ENCODE results near the gene CTNNBIP1. TPM values are rescaled to one million over a fixed set of nuclear protein-coding genes. Genes with fewer than 3 reads are reported as not detected.
A peak's percentile ranks its signal among the peaks of the same experiment; 100 is the strongest.

The CTNNBIP1 gene
- total and polyA plus RNA-seq, 2 of the 8 experiments (the other 6 are each of a cell fraction or from before 2014, with no cell fraction given): 40.9 to 46.6 TPM

DNA sequence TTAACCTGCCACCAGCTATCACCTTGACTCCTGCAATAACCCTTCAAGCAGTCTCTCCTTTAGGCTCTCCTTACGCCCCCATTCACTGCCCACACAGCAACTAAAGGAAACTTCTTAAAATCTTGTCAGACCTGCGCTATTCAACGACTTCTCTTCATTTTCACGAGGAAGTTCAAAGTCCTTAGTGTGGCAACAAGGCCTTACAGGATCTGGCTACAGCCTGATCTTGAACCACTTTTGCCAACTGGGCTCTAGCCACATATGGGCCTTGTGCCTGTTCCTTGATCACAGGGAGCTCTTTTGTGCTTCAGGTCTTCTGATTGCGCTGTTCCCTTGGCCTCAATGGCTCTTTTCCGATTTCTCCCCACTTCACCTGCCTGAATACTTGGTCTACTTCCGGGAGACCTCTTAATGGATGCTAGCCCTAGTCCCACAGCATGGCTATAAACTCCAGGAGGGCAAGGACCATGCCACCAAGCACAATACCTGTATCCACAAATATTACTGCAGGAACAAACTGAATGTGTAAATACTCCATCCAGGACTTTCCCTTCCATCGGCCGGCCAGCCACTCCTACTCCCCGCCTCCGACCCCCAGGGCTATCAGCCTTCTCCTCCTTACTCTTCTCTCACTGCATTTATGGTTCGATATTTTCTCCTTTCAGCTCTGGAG is 2.3 kb upstream of the CTNNBIP1 start:
- POLR2A ChIA-PET (ENCODE audit: partially characterized antibody): interaction anchor here (0.6 kb wide), 1 partner anchor 11 kb away, joined by 3 read pairs; no protein-coding TSS in a partner anchor
- H3K9me3 ChIP-seq (ENCODE audit: insufficient read depth in 2 of 2, low read depth in 1 of 2, low read length in 1 of 2): no peaks in the 10 kb centered on the region
- H4K20me1 ChIP-seq (replicated peaks in 1 of 2; ENCODE audit: control insufficient read depth in 1 of 2, insufficient read depth in 2 of 2, low read length in 2 of 2): peaks cover 0 to 2% of the 10 kb centered on the region in 2 experiments
- no peak for FAIRE-seq
- H3K18ac ChIP-seq (ENCODE audit: extremely low read depth, low read length): no peak overlapping the region; the same call in 1 of the 2 replicates
- no peak overlapping the region for H2AFZ ChIP-seq (ENCODE audit: low read length)
- WGBS, 2 experiments (ENCODE audit: extremely low coverage in 1 of 2, insufficient coverage in 1 of 2, insufficient read length in 1 of 2, insufficient replicate concordance in 2 of 2, low coverage in 1 of 2, low lambda C conversion rate in 2 of 2, missing lambda C conversion rate in 1 of 2): 86% methylated on average over 12 of the region's 12 CpGs; no CpG with 5 or more reads in 1 of the 2 experiments
- no peak overlapping the region; the same call in 1 of the 2 replicates for H4K8ac ChIP-seq (ENCODE audit: extremely low read depth, insufficient read depth, low read length)
- no peak overlapping the region for H3K23ac ChIP-seq (ENCODE audit: insufficient read length)
- no peak overlapping the region for H3K14ac ChIP-seq (ENCODE audit: insufficient read length)
- peak overlapping the region; percentile 10 for H4K5ac ChIP-seq (ENCODE audit: insufficient read length, low read depth, low read length)
- H3K4ac ChIP-seq (replicated peaks; ENCODE audit: insufficient read length, low read depth, low read length): no peak overlapping the region
- no peak overlapping the region for H3K4me3 ChIP-seq (ENCODE audit: extremely low read depth in 1 of 4, insufficient read depth in 2 of 4, low read depth in 3 of 4, low read length in 4 of 4)
- peaks cover 7 to 11% of the 10 kb centered on the region in 2 experiments; a peak in 2 of 4 replicates for H3K79me2 ChIP-seq (ENCODE audit: control insufficient read depth in 1 of 2, insufficient read depth in 2 of 2, low read length in 2 of 2)
- peaks cover 2 to 6% (median 4%) of the 10 kb centered on the region in 4 experiments; a peak in 4 of 7 replicates for H3K4me1 ChIP-seq (replicated peaks in 1 of 4; ENCODE audit: control insufficient read depth in 3 of 4, insufficient read depth in 4 of 4, low read length in 3 of 4)
- DNase-seq (ENCODE audit: low read depth in 1 of 2, low spot score in 2 of 2): no peak
- no peak overlapping the region for H2BK12ac ChIP-seq (ENCODE audit: low read depth, low read length)
- CTCF ChIA-PET (ENCODE audit: partially characterized antibody): interaction anchor here (0.8 to 0.9 kb wide), 2 partner anchors 35 to 41 kb away, joined by 3 to 4 read pairs; no protein-coding TSS in a partner anchor
- no peak overlapping the region for H3K4me2 ChIP-seq (ENCODE audit: insufficient read depth in 1 of 2, low read depth in 2 of 2, low read length in 2 of 2)
- H2AK5ac ChIP-seq (ENCODE audit: low read depth, low read length): 0 out of 2 replicates have a peak overlapping the region, but pooled peaks have one; percentile 1
- H3K56ac ChIP-seq (replicated peaks; ENCODE audit: insufficient read length, low read depth, low read length): no peak overlapping the region
- no peak overlapping the region for H3K9ac ChIP-seq (replicated peaks in 1 of 4; ENCODE audit: extremely low read depth in 1 of 4, low read depth in 3 of 4, low read length in 3 of 4)
- H2BK120ac ChIP-seq (replicated peaks; ENCODE audit: low read depth, low read length): no peak overlapping the region
- 0 out of 2 replicates have a peak overlapping the region, but pooled peaks have one; percentile 18 for H2BK15ac ChIP-seq (ENCODE audit: low read length)
- no peak overlapping the region for H2BK20ac ChIP-seq (ENCODE audit: low read length)
- no peaks in the 10 kb centered on the region for H3K27me3 ChIP-seq (replicated peaks in 1 of 4; ENCODE audit: control insufficient read depth in 3 of 4, extremely low read depth in 1 of 4, insufficient read depth in 3 of 4, low read length in 3 of 4)
- H2BK5ac ChIP-seq (ENCODE audit: low read depth, low read length): no peak overlapping the region; the same call in 1 of the 2 replicates
- no peaks in the 10 kb centered on the region for H3K36me3 ChIP-seq (ENCODE audit: control insufficient read depth in 2 of 4, insufficient read depth in 4 of 4, low read length in 3 of 4)
- H3K23me2 ChIP-seq (ENCODE audit: low read depth, low read length): peaks cover 6% of the 10 kb centered on the region
- no peak overlapping the region for H4K91ac ChIP-seq (replicated peaks; ENCODE audit: insufficient read length, low read length)
- H3K79me1 ChIP-seq (ENCODE audit: low read depth, low read length): peaks cover 5% of the 10 kb centered on the region
- H3K27ac ChIP-seq (ENCODE audit: low read depth, low read length): no peak overlapping the region
- no peak for TF ChIP-seq SIN3A (conservative IDR thresholded peaks at IDR 0.05 in 1 of 2, IDR thresholded peaks at IDR 0.05 in 1 of 2; ENCODE audit: low read depth in 1 of 2, low read length in 2 of 2)
- no peak for TF ChIP-seq SAP30 (IDR thresholded peaks at IDR 0.05; ENCODE audit: insufficient read depth, insufficient replicate concordance, low read length)
- no peak for TF ChIP-seq PHF8 (conservative IDR thresholded peaks at IDR 0.05; ENCODE audit: low read depth, low read length)
- TF ChIP-seq GTF2F1 (IDR thresholded peaks at IDR 0.05; ENCODE audit: borderline replicate concordance, low read depth, low read length): no peak
- no peak for TF ChIP-seq ZNF274 (IDR thresholded peaks at IDR 0.05; ENCODE audit: borderline replicate concordance, extremely low read depth, low read length)
- TF ChIP-seq TAF1 (IDR thresholded peaks at IDR 0.05; ENCODE audit: low read depth, low read length): no peak
- no peak for TF ChIP-seq JUND (IDR thresholded peaks at IDR 0.05; ENCODE audit: low read length)
